H1 (cell line): ENCODE results near the gene ANKFY1. TPM values are rescaled to one million over a fixed set of nuclear protein-coding genes. Genes with fewer than 3 reads are reported as not detected.

Experiments used
- YY1 ChIP-seq: IDR thresholded peaks from 2 replicates; pipeline ENCODE4 v1.6.1; 2011; ENCODE audit warnings: low read depth, mild to moderate bottlenecking, low read length
- polyA plus RNA-seq, 7 experiments: library from polyadenylated mRNA; depleted of rRNA in 3 of 7; stranded (reverse) in 5 of 7; unstranded in 2 of 7; fragments of >200 nt in 5 of 7; fragments of 200-250 nt in 2 of 7; gene quantifications; 1 replicate in 5 of 7; 2 replicates in 1 of 7; 4 replicates in 1 of 7; pipeline versions ENCODE4 v1.2.1 to v1.2.3, GENCODE V29; 2011 to 2013; ENCODE audit warnings: missing spikeins in 2 of 7, mixed read lengths in 2 of 7
- total RNA-seq: library from RNA; stranded (reverse); fragmentation: NEBNext Ultra II Directional; extraction: Animal tissue kit (Norgen Biotek cat#: 25700); gene quantifications from 2 replicates; pipeline ENCODE4 v1.2.1, GENCODE V29; 2021

Gene ANKFY1
- total and polyA plus RNA-seq, 2 of the 8 experiments (the other 6 are each of a cell fraction or from before 2014, with no cell fraction given), result 28.3 to 45.3 TPM

DNA sequence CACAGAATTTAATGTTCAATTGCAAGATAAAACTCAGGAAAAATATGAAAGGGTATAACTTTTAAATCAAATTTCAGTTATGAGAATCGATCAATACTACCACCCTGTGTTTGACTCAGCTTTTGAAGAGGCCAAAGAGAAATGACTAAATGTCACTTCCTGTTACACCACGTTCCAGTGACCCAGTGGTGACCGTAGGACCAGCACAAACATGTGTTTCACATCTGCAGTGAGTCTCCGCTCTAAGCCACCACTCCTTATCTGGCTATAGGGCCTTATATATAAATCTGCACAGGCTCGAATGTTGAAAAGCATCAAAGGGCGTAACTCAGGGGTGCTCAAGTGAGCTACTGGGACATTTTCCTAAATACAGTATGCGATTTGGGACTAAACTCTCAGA is 84.7 kb downstream of the ANKFY1 start (continued):
- no peak for TF ChIP-seq YY1
- TF ChIP-seq, all 59 proteins: peak for 0
